Mesenchymal stem cell (in vitro differentiated cells and primary cell): Measurements from ENCODE around the gene TMEFF2.
A peak's percentile ranks its signal among the peaks of the same experiment; 100 is the strongest.
"Not testable (repeated sequence)": the region's sequence is repeated elsewhere in the genome, so short reads cannot be mapped to it uniquely, and the experiment has no call there.

Source experiments
- DNase-seq: peaks from one replicate; pipeline ENCODE4 v3.0.0-alpha.2; 2013
- H2AFZ ChIP-seq: one replicate; pipeline ENCODE4 v1.6.1; 2013; ENCODE audit warnings: low read depth, mild to moderate bottlenecking, control low read depth, inconsistent platforms, low read length, moderate library complexity
- H2AK5ac ChIP-seq: 2 replicates; pipeline ENCODE4 v1.6.1; 2013; ENCODE audit warnings: low read length, moderate library complexity, mild to moderate bottlenecking, inconsistent platforms; ENCODE audit not compliant: severe bottlenecking
- H2BK120ac ChIP-seq: one replicate; pipeline ENCODE4 v1.6.1; 2013; ENCODE audit warnings: low read depth, mild to moderate bottlenecking, inconsistent platforms, low read length, moderate library complexity
- H2BK12ac ChIP-seq, 2 experiments: one replicate each; pipeline ENCODE4 v1.6.1; 2013; ENCODE audit warnings: inconsistent platforms in 2 of 2, low read length in 2 of 2, mild to moderate bottlenecking in 2 of 2, moderate library complexity in 2 of 2, control low read depth in 1 of 2
- H2BK15ac ChIP-seq: one replicate; pipeline ENCODE4 v1.6.1; 2013; ENCODE audit warnings: mild to moderate bottlenecking, low read depth, inconsistent platforms; ENCODE audit not compliant: poor library complexity, severe bottlenecking
- H2BK5ac ChIP-seq: 2 replicates; pipeline ENCODE4 v1.6.1; 2013; ENCODE audit warnings: low read depth, mild to moderate bottlenecking, low read length, control low read depth, inconsistent platforms; ENCODE audit not compliant: poor library complexity, severe bottlenecking
- H3K14ac ChIP-seq, 2 experiments: one replicate each; pipeline ENCODE4 v1.6.1; 2013; ENCODE audit warnings: inconsistent platforms in 2 of 2, low read length in 2 of 2, control low read depth in 1 of 2, mild to moderate bottlenecking in 1 of 2, moderate library complexity in 1 of 2
- H3K18ac ChIP-seq, 2 experiments: one replicate each; pipeline ENCODE4 v1.6.1; 2013; ENCODE audit warnings: inconsistent platforms in 2 of 2, low read length in 2 of 2, control low read depth in 1 of 2, low read depth in 1 of 2, mild to moderate bottlenecking in 1 of 2
- H3K23ac ChIP-seq, 2 experiments: one replicate each; pipeline ENCODE4 v1.6.1; 2013; ENCODE audit warnings: inconsistent platforms in 2 of 2, low read length in 2 of 2, mild to moderate bottlenecking in 2 of 2, moderate library complexity in 2 of 2, control low read depth in 1 of 2
- H3K27ac ChIP-seq: 2 replicates; pipeline ENCODE4 v1.5.1; 2013; ENCODE audit warnings: mild to moderate bottlenecking, moderate library complexity, low read length, control low read depth, inconsistent platforms; ENCODE audit not compliant: poor library complexity, severe bottlenecking
- H3K27me3 ChIP-seq, 2 experiments: 2 replicates each; pipeline versions ENCODE4 v1.6.1 to v1.7.0; 2013; ENCODE audit warnings: low read length in 2 of 2, mild to moderate bottlenecking in 2 of 2, moderate library complexity in 2 of 2, control low read depth in 1 of 2, inconsistent platforms in 1 of 2; ENCODE audit not compliant: control insufficient read depth in 1 of 2, insufficient read depth in 1 of 2
- H3K36me3 ChIP-seq, 2 experiments: 2 replicates each; pipeline versions ENCODE4 v1.6.1 to v1.7.0; 2013; ENCODE audit warnings: low read length in 2 of 2, control low read depth in 1 of 2, inconsistent platforms in 1 of 2, low read depth in 1 of 2, mild to moderate bottlenecking in 1 of 2; ENCODE audit not compliant: insufficient read depth in 2 of 2, control insufficient read depth in 1 of 2
- H3K4ac ChIP-seq, 2 experiments: one replicate each; pipeline ENCODE4 v1.6.1; 2013; ENCODE audit warnings: inconsistent platforms in 2 of 2, low read length in 2 of 2, mild to moderate bottlenecking in 2 of 2, moderate library complexity in 2 of 2, control low read depth in 1 of 2, low read depth in 1 of 2
- H3K4me1 ChIP-seq: 2 replicates; pipeline ENCODE4 v1.6.1; 2013; ENCODE audit warnings: low read depth, low read length, control low read depth; ENCODE audit not compliant: control insufficient read depth, insufficient read depth
- H3K4me2 ChIP-seq: 2 replicates; pipeline ENCODE4 v1.6.1; 2013; ENCODE audit warnings: low read length, mild to moderate bottlenecking, inconsistent platforms; ENCODE audit not compliant: poor library complexity, severe bottlenecking
- H3K4me3 ChIP-seq, 2 experiments: 2 replicates each; pipeline versions ENCODE4 v1.5.1 to v1.7.0; 2013; ENCODE audit warnings: low read length in 2 of 2, mild to moderate bottlenecking in 2 of 2, control low read depth in 1 of 2, low read depth in 1 of 2; ENCODE audit not compliant: insufficient read depth in 1 of 2
- H3K79me1 ChIP-seq: replicated peaks from 2 replicates; pipeline ENCODE4 v1.6.1; 2013; ENCODE audit warnings: mild to moderate bottlenecking, control low read depth, low read length, inconsistent platforms; ENCODE audit not compliant: poor library complexity, severe bottlenecking
- H3K9ac ChIP-seq: 2 replicates; pipeline ENCODE4 v1.7.0; 2013; ENCODE audit warnings: mild to moderate bottlenecking, low read length, moderate library complexity
- H3K9me3 ChIP-seq: 2 replicates; pipeline ENCODE4 v1.7.0; 2013; ENCODE audit warnings: mild to moderate bottlenecking, low read length; ENCODE audit not compliant: control insufficient read depth
- H4K8ac ChIP-seq: one replicate; pipeline ENCODE4 v1.6.1; 2013; ENCODE audit warnings: inconsistent platforms, mild to moderate bottlenecking, low read length, moderate library complexity
- H4K91ac ChIP-seq: one replicate; pipeline ENCODE4 v1.6.1; 2013; ENCODE audit warnings: mild to moderate bottlenecking, low read length, inconsistent platforms
- WGBS: methylation state at CpG from one replicate; pipeline ENCODE4 v1.1.7; 2013; ENCODE audit warnings: mixed read lengths; 5-methylcytosine and 5-hydroxymethylcytosine counted together

Gene TMEFF2

DNA sequence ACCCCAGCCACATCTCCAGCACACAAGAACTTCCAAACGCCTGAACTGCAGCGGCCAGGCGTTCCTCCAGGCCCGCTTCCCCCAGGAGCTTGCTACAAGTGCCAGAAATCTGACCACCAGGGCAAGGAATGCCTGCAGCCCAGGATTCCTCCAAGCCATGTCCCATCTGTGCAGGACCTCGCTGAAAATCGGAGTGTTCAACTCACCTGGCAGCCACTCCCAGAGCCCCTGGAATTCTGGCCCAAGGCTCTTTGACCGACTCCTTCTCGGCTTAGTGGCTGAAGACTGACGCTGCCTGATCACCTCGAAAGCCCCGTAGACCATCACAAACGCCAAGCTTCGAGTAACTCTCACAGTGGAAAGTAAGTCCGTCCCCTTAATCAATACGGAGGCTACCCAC is 62.1 kb downstream of the TMEFF2 start:
- not testable (repeated sequence) for H2AFZ ChIP-seq, H2AK5ac ChIP-seq, H3K36me3 ChIP-seq, H3K9me3 ChIP-seq, H3K4me1 ChIP-seq, H2BK12ac ChIP-seq, H3K4me2 ChIP-seq, H4K8ac ChIP-seq, H3K4ac ChIP-seq, H3K18ac ChIP-seq, H4K91ac ChIP-seq, H2BK120ac ChIP-seq, H3K23ac ChIP-seq, DNase-seq, H3K27ac ChIP-seq, H2BK5ac ChIP-seq, H3K9ac ChIP-seq, H3K79me1 ChIP-seq, H2BK15ac ChIP-seq, H3K4me3 ChIP-seq, H3K14ac ChIP-seq, H3K27me3 ChIP-seq
- WGBS = 96% methylated on average over 10 of the region's 15 CpGs

DNA sequence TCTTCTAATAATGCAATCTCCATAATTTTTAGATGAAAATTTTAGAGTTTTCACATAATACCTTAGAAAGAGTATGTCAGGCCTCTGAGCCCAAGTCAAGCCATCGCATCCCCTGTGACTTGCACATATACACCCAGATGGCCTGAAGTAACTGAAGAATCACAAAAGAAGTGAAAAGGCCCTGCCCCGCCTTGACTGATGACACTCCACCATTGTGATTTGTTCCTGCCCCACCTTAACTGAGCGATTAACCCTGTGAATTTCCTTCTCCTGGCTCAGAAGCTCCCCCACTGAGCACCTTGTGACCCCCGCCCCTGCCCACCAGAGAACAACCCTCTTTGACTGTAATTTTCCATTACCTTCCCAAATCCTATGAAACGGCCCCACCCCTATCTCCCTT is 64.4 kb downstream of the TMEFF2 start:
- not testable (repeated sequence) for H2AFZ ChIP-seq, H4K8ac ChIP-seq, H3K4me2 ChIP-seq, H2BK5ac ChIP-seq, H3K79me1 ChIP-seq, H3K18ac ChIP-seq, H3K23ac ChIP-seq, H2BK120ac ChIP-seq, H3K27me3 ChIP-seq, H2BK15ac ChIP-seq, H4K91ac ChIP-seq, H3K9me3 ChIP-seq, DNase-seq, H3K27ac ChIP-seq, H2AK5ac ChIP-seq, H3K4me1 ChIP-seq, H3K4ac ChIP-seq, H3K4me3 ChIP-seq, H3K36me3 ChIP-seq, H3K9ac ChIP-seq, H3K14ac ChIP-seq, H2BK12ac ChIP-seq
- WGBS = 83% methylated on average over 4 of the region's 5 CpGs

DNA sequence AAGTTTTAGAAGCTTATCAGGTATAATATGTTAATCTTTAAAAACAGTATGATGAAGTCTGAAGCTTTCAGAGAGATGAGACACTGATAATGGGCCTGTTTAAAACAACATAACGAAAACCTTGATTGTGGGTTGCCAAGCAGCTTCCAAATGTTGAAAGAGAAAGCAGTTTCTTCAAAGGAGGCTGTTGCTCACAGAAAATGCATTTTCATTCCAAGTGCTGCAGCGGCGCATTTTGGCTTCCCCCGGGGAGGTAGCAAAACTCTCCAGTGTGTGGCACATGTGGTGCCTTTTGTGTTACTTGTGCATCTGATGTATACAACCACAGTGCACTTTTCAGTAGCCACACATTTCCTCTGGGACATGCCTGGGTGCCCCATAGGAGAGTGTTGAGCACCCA is 66.1 kb downstream of the TMEFF2 start:
- H3K23ac ChIP-seq = no peak overlapping the region
- H2BK120ac ChIP-seq = no peak overlapping the region
- H3K4me3 ChIP-seq = no peak overlapping the region
- H3K18ac ChIP-seq = no peak overlapping the region
- H3K27ac ChIP-seq = no peak overlapping the region
- DNase-seq = no peak
- H2AFZ ChIP-seq = no peak overlapping the region
- H2BK5ac ChIP-seq = no peak overlapping the region
- H3K4me2 ChIP-seq = no peak overlapping the region
- H3K36me3 ChIP-seq = no peaks in the 10 kb centered on the region
- no peaks in the 10 kb centered on the region for H3K9me3 ChIP-seq
- H3K4me1 ChIP-seq = no peaks in the 10 kb centered on the region
- H3K9ac ChIP-seq = peak overlapping the region; percentile 60
- H3K14ac ChIP-seq = no peak overlapping the region
- no peak overlapping the region for H2AK5ac ChIP-seq
- WGBS = 92% methylated on average over 4 of the region's 4 CpGs
- H2BK15ac ChIP-seq = no peak overlapping the region
- no peaks in the 10 kb centered on the region for H3K79me1 ChIP-seq
- H2BK12ac ChIP-seq = no peak overlapping the region
- peak overlapping the region; percentile 54 for H4K8ac ChIP-seq
- no peaks in the 10 kb centered on the region for H3K27me3 ChIP-seq
- no peak overlapping the region for H3K4ac ChIP-seq
- H4K91ac ChIP-seq = no peak overlapping the region

DNA sequence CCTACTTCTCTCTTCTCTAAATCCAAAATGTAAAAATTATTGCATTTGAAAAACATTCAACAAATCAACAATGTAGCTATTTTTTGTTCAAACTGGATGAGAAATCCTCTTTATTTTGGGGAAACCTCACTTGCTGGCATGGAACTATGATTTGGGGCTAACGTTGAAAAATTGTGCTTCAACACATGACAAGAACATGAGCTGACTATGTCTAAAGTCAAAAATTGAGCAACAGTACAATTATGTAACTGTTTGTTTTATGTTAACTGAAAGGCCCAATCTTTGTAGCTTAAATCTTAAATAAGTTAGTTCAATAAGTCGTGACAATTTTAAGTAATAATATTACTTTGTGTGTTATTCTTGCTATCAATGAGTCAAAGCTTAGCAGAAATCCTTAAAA is 67.3 kb downstream of the TMEFF2 start:
- WGBS = 89% methylated on average over 1 of the region's 2 CpGs
- Histone ChIP-seq H3K79me1 (no peaks in the 10 kb centered on the region), H2BK5ac (no peak overlapping the region)

More for the DNA sequence above, 67.3 kb downstream of the TMEFF2 start:
- no peak for DNase-seq
- Histone ChIP-seq H4K91ac (no peak overlapping the region), H3K4me1 (no peaks in the 10 kb centered on the region), H3K4ac (no peak overlapping the region), H3K14ac (no peak overlapping the region), H3K4me2 (no peak overlapping the region), H3K9me3 (no peaks in the 10 kb centered on the region), H3K27me3 (no peaks in the 10 kb centered on the region), H2BK120ac (no peak overlapping the region), H3K36me3 (no peaks in the 10 kb centered on the region), H2BK15ac (no peak overlapping the region), H4K8ac (no peak overlapping the region), H2AFZ (no peak overlapping the region), H3K18ac (no peak overlapping the region), H3K23ac (no peak overlapping the region), H2AK5ac (no peak overlapping the region), H3K4me3 (no peak overlapping the region), H2BK12ac (no peak overlapping the region), H3K27ac (no peak overlapping the region), H3K9ac (no peak overlapping the region)
